ENCODE results near the gene MOXD1. TPM values are rescaled to one million over a fixed set of nuclear protein-coding genes. Genes with fewer than 3 reads are reported as not detected.

The MOXD1 gene
- total and polyA plus RNA-seq, 2 of the 8 experiments (the other 6 are each of a cell fraction or from before 2014, with no cell fraction given) = 1.6 to 3.5 TPM

DNA sequence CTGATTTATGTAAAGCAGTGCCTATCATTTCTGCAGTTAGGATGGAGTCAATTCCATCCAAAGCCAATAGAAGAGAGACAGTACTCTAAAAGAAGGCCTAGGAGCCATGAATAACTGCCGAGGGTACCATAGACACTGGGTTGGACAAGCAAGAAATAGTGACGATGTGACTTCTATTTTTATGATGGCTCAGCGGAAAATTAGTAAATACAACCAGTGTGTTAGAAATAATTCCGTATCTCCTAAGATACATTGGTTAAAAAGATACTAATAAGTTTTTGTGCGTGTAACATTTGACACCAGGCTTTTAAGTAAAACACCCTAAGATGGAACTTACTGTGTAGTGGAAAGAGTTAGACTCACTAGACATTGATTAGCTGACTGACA lies 45.6 kb upstream of the MOXD1 start (continued):
- TF ChIP-seq SIX5 (IDR thresholded peaks at IDR 0.05; ENCODE audit: low read depth, low read length) (no peak), FOSL1 (IDR thresholded peaks at IDR 0.05; ENCODE audit: insufficient read depth, low read depth, low read length) (no peak)
